ENCODE data around the gene THBS2.

Gene THBS2

DNA sequence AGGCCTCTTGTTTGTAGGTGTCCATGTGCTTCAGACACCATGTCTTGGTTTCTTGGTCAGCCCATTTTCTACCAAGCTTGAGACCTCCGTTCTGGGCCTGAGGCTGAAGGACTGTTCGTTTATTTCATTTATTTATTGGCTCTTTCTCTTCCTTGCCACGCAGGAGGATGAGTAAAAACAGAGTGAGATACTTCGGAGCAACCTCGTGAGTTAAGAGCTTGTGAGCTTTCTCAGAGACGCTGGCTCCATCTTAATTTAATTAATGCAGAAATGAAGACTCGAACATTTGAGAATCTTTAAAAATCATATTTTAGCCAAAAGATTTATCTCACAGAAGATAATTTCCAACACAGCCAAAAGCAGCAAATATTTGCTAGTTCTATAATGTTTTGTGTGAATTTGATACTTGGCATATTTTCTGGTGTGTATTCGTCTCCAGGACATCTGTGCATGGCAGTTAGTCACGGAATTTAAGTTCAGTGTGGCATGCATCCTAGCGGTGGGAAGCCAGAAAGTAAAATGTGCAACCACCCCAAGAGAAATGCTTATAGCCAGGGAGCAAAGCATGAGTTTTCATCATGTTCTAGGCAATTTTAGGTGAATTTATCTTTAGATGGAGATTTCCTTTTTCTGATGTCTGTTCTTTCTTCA is 76.0 kb downstream of the THBS2 start:
- no peak for DNase-seq

DNA sequence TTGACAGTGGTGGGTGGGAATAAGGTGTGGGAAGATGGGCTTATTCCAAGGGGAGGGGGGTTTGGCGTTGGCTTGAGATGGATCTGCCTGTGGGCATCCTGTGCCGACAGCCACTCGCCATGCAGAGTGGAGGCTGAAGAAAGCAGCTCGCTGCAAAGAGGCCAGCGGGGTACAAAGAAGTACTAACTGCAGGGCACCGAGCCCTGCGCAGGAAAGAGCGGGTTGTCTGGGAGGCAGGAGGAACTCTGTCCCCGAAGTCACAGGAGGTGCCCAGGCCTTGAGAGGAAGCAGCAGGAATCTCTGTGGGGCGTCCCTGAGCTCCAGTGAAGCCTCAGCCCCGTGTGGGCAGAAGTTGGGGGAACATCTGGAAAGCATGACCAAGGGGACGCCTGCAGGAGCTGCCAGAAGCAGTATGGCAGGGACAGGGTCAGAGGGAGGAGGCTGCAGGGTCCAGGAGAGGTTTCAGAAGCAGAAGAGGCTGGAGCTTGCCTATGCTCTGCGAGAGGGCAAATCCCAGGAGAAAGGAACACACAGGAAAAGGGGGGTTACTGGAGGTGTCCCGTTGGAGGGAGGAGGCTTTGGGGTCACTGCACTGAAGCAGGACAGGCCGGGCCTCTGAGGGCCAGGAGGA is 77.2 kb downstream of the THBS2 start:
- DNase-seq = no peak

DNA sequence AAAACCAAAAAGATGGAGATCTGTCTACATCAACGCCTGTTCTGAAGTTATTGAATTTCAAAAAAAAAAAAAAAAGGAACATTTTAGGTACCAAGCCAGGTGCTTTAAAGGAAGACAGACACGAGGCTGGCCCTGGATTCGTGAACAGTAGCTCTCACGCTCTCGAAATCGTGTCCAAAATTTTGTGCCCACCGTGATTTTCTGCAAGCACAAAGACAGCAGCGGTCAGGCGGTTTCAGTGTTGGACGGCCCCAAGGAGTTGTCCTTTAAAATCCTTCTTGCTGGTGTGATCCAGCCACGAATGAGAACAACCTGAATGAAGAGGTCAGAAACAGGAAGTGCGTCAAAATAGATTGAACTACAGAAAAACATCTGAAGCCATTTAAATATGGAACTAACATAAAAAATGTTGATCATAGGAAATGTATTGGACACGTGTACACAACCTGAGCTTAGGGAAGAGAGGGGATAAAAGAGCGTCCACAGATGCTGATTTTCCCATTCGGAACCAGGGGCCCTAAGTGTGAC is 78.2 kb downstream of the THBS2 start:
- no peak for DNase-seq

DNA sequence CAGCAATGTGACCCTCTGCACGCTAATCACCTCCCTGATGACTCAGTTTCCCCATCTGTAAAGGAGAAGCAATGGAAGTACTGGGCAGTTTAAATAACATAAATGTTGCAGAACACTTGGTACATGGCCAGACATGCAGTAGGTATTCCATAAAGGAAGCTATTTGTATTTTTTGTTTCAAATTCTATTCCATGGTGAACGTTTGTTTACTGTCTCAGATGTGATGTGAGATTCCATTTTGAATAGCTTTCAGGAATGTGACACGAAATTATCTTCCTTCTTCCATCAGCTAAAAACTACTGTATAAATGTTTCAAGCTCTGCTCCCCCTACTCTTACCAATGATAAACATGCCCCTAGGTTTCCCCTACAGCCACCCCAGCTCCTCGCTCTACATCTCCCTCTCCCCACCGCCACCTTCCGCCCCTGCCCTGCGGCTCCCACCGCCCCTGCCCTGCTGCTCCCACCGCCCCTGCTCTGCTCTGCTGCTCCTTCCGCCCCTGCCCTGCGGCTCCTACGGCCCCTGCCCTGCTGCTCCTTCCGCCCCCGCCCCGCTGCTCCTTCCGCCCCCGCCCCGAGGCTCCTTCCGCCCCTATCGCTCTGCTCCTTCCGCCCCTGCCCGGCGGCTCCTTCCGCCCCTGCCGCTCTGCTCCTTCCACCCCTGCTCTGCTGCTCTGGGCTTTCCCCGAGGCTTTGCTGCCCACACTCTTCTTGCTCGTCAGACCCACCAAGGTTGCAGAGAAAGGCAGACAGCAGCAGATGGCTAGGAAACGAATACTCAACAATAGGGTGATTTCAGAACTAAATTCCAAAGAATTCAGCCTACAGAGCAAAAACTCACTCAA is 78.9 kb downstream of the THBS2 start:
- DNase-seq = no peak

DNA sequence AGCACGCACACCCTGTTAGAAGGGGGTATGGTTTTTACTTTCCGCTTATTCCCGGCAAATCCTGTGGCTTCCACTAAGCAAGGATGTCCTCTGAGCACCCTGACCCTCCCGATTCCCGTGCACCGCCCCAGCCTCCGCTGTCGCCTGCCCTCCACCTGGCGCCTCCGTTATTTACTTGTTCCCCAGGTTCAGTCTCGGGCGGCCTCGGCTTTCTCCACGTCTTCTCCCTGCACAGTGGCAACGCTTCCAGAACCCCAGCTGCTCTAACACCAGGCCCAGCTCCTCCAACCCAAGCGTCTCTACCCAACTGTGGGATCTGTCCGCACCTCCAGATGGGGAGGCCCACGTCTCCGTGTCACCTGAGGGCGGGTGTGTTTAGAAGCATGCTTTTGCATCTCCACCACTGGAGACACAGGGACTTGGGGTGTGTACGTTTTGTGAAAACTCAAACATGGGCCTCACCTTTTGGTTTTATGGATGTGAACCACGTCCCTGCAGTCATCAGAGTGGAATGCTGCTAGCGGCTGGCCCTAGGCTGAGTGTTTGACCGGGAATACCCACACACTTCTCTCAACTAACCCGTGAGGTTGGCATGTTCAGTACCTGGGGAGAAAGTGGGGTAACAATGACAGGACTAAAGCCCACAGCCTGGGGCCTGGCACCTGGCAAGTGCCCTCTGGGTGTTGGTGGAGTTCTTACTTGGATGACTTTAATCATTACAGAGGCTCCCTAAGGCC is 79.9 kb downstream of the THBS2 start:
- DNase-seq = no peak

DNA sequence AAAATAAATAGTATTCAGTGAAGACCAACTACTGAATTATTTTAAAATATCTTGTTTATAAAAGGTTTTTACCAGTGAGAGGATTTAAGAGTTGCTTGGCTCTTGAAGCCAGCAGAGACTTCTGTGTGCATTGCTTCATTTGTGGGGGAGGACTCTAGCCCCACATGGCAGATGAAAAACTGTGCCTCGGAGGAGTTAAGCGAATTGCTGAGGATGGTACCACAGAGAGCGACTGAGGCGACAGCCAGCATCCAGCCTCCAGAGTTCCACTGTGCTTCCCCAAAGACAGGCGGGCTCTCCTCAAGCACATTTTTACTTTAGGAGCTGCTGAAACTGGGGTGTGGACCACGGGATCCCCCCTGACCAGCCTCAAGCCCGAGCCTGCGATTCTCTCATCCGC is 80.7 kb downstream of the THBS2 start:
- no peak for DNase-seq

DNA sequence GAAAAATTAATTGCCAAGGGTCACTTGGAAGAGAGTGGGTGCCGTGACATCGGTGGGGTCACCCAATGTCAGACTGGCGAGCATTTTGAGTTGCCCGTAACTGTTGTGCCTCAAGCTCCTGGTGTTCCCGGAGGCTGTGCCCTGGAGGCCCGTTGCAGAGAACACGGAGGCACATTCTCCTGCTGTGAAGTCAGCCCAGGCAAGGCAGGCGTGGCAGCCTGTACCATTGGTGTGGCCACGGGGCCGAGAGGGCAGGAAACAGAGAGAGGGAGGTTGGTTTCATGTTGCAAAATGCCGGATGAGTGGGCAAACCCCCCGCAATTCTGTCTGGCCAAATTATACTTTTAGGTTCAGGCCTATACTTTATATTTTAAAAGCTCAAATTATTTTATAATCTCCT is 81.2 kb downstream of the THBS2 start:
- no peak for DNase-seq

DNA sequence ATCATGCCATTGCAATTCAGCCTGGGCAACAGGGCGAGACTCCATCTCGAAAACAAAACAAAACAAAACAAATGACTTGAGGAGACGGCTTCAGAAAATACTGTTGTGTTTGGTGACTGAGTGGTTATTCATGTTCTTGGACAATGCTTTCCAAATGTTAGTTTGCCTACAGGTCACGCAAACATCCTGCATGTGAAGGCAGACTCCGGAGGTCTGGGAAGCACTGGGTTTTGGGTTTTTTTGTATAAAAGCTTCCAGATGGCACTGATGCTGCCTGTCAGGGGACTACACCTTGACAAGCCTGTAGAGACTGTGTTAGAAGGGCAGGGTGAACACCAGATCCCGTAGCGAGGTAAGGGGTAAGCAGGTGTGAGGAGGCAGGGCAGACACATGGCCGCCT is 81.7 kb downstream of the THBS2 start:
- no peak for DNase-seq

DNA sequence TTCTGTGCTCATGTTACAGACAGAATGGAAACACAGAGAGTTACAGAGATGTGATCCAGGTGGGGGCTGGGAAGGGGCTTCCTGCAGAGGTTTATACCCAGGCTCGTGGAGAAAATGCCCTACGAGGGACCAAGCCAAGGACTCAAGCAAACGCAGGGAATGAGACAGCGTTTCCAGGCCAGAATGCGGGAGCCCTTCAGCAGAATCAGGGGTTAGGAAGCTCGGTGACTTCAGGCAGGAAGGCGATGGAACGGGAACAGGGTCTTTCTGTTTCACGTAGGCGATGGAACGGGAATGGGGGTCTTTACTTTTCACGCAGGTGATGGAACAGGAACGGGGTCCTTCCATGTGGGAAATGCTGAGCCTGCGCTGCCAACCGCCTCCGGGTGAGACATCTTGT is 82.6 kb downstream of the THBS2 start:
- DNase-seq = no peak

DNA sequence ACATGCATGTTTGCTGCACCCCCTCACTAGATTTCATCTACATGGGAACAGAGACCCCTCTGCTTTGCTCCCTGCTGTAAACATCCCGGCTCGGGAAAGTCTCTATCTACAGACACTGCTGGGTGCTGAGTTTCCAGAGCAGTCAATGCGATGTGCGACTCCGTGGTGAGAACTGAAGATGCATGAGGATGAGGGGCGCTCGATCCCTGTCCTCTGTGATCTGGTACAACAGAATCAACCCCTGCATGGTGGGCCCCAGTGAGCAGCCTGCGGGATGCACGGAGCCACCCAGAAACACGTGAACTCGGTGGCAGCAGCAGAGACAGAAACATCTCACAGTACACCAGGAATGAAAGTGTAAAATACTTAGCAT is 83.1 kb downstream of the THBS2 start:
- DNase-seq = no peak

DNA sequence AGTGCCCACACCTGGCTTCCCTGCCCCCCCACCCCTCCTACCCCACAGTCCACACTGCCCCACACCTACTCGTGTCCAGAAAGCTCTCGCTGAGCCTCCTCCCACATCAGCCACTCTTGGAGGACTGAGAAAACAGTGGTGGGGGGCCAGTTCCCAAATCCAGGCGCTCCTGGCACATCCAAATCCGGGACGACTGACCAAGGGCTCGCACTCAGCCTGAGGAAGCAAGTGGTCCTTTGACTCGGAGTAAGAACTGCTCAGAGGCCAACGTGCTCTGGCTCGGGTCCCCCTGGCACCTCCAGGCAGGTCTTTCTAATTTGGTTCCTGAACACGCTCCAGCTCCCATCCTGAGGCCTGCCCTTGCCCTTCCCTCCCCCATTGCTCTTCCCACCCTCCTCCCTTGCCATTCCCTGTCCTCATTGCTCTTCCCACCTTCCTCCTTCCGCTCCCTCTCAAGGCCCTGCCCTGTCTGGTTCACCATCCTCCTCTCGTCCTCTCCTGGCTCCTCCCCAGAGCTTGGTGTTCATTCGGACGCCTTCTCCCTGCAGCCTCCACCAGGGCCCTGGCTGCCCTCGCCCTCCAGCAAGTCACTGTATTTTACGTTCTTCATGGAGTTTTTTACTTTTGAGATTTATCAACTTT is 83.6 kb downstream of the THBS2 start:
- DNase-seq = no peak

DNA sequence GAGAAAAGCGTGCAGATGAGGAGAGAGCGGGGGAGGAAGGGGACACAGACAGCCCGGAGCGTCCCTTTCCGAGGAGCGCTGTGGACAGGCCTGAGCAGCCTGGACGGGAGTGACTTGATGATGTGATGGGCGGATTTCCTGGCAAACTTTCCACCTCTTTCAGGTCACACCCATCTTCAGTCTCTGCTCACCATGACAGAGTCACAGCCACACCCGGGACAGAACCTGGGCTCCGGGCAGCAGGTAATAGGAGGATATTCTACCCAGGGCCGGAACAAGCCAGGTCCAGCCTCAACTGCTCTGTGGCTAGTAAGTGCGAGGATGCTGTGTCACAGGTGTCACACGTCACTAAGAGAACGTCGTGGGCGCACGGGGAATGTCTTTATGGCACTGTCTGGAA is 84.3 kb downstream of the THBS2 start:
- DNase-seq = no peak

DNA sequence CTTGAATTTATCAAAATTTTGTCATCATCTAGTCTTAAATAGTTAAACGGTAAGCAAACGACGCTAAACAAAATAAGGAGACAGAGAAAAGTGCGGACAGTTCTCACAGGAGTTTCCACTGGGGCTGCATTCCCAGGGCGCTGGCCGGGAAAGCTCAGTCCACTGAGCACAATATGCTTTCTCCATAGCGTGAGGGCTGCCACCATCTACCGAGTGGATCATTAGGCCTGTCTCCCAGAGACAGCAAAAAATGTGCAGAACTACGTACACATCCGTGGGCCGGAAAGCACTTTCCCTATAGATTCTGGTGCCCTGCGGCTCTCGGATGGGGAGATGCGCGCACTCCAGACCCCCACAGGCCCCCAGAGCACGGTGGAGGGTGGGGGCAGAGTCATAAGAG is 84.9 kb downstream of the THBS2 start:
- no peak for DNase-seq

DNA sequence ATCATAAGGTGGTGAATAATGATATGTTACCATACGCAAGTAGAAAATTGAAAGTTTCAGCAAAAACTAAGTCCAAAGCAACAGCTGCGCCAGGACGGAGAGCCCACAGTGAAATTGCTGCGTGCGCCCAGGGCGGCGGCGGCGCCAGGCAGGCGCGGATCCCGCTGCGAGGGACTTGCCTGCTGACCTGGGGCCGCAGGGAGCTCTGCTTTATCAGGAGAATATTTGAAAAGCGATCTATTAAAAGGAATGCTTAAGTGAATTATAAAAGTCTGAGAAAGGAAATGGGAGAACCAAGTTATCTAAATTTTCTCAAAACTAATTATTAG is 85.4 kb downstream of the THBS2 start:
- no peak for DNase-seq

DNA sequence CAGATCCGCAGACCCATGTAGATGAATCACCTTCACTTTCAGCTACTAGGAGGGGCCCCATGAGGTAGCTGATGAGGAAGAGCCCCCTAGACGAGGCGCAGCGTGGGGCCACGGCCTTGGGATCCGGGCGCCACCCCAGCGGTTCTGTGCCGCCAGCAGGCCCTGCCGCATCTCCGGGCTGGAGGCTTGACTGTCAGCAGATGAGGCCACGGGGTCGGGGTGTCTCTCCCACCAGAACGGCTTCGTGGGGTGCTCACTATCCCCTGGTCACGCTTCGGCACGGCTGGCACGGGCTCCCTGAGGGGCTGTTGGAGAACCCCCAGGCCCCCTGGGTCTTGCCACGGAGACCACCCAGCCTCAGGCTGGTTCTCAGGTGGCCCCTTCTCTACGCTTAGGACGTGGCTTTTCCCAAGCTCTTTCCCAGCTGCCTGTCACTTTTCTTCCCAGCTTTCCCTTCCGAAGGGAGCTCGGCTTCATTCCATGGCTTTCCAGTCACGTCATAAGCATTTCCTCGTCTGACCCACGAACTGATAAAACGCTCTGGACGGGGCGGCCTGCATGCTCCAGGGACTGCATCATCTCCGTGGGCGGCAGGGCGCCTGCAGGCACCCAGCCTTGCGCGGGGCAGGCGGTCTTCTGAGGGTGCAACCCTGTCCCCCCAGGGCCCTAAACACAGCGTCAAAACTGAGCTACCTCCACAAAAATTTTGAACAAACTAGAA is 85.9 kb downstream of the THBS2 start:
- DNase-seq = no peak

DNA sequence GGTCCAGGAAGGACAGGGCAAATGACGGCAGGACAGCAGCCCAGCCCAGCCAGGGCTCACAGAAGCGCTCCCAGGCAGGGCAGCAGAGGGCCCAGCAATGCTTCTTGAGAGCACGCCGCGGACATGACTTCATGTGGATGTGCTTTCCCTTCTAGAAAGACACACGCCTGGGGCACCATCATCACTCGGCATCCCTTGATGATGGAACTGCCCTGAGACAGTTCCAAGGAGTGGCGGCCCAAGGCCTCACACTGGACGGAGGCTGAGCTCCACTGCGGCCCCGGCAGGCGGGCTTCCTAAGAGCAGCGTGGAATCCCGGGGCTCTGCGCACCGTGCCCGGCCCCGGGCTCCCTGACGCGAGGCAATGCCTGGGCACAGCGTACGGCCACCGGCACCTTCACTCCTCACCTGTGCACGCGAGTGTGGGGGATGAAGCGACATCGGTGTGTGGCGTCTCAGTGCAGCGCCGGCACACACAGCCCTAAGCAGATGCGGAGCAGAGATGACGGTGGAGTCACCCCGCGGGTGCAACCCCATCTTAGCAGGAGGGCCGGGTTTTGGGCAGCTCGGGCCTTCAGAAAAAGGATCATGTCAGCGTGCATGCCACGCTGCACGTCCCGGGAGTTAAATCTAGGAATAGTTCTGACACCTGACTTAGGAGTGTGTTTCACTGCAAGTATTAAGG is 86.6 kb downstream of the THBS2 start:
- DNase-seq = no peak

Measured in GF-D8 (cell line).